Vagina (tissue), 2 donors: ENCODE measurements around the gene GSTA4. TPM values are rescaled to one million over a fixed set of nuclear protein-coding genes. Genes with fewer than 3 reads are reported as not detected.

Experiments used
- DNase-seq, 2 donors: peaks; one replicate each; pipeline ENCODE4 v3.0.0-alpha.2; 2017; ENCODE audit errors: extremely low spot score in 2 of 2
- H3K27ac ChIP-seq: fragments of 200-600 bp; sonication (generic); one replicate; pipeline ENCODE4 v1.5.1; 2019
- H3K27me3 ChIP-seq: fragments of 200-600 bp; sonication (generic); one replicate; pipeline ENCODE4 v1.5.1; 2019
- H3K36me3 ChIP-seq, 2 donors: fragments of 200-600 bp; sonication (generic); one replicate each; pipeline ENCODE4 v1.5.1; 2017 to 2019
- H3K4me1 ChIP-seq: fragments of 200-600 bp; sonication (generic); one replicate; pipeline ENCODE4 v1.5.1; 2019
- H3K4me3 ChIP-seq, 2 donors: fragments of 200-600 bp; sonication (generic); 1 replicate in 1 of 2; 2 replicates in 1 of 2; pipeline ENCODE4 v1.5.1; 2016 to 2019
- H3K9me3 ChIP-seq: fragments of 200-600 bp; sonication (generic); one replicate; pipeline ENCODE4 v1.5.1; 2019
- CTCF ChIP-seq, 3 experiments: fragments of 450-650 bp in 2 of 3; fragments of 200-600 bp in 1 of 3; sonication (generic) in 1 of 3; IDR thresholded peaks; one replicate each; pipeline ENCODE4 v1.5.1; 2017 to 2019; ENCODE audit warnings: antibody characterized with exemption in 3 of 3, mild to moderate bottlenecking in 2 of 3, moderate library complexity in 2 of 3
- POLR2A ChIP-seq, 2 donors: fragments of 450-650 bp; IDR thresholded peaks; one replicate each; pipeline ENCODE4 v1.6.1; 2017; ENCODE audit warnings: antibody characterized with exemption in 2 of 2, mild to moderate bottlenecking in 2 of 2, moderate library complexity in 2 of 2
- POLR2AphosphoS5 ChIP-seq, 2 donors: sonication (generic); formaldehyde crosslinking; IDR thresholded peaks; one replicate each; pipeline ENCODE4 v1.9.0; 2017; ENCODE audit warnings: antibody characterized with exemption in 2 of 2, mild to moderate bottlenecking in 2 of 2, low read depth in 1 of 2; ENCODE audit not compliant: insufficient read depth in 1 of 2
- intact Hi-C: fragments of 100-400 bp; cut with DNase I; formaldehyde crosslinking; loops from one replicate; pipeline ENCODE4 v1.15.1; 2023
- total RNA-seq: library from RNA; depleted of rRNA; stranded (reverse); fragments of >200 nt; gene quantifications from one replicate; pipeline ENCODE4 v1.2.3, GENCODE V29; 2016

GSTA4 gene
- total RNA-seq, 1 donor from 2014 or later: 57.7 TPM

GRCh38 chr6:52976149-52976548, 18.9 kb downstream of the GSTA4 start:
- Histone ChIP-seq H3K27me3 (no peaks in the 10 kb centered on the region), H3K4me3 (no peak overlapping the region), H3K27ac (no peak overlapping the region), H3K36me3 (no peaks in the 10 kb centered on the region), H3K4me1 (no peaks in the 10 kb centered on the region), H3K9me3 (no peaks in the 10 kb centered on the region)
- intact Hi-C loops: no loop called here
- no peak for TF ChIP-seq POLR2A (IDR thresholded peaks at IDR 0.05)
- no peak for TF ChIP-seq POLR2AphosphoS5 (IDR thresholded peaks at IDR 0.05; ENCODE audit: insufficient read depth in 1 of 2, low read depth in 1 of 2)
- no peak for TF ChIP-seq CTCF (IDR thresholded peaks at IDR 0.05)
- no peak for DNase-seq

GRCh38 chr6:52975580-52975979, 19.5 kb downstream of the GSTA4 start:
- H3K27ac ChIP-seq: no peak overlapping the region
- no peak for DNase-seq
- intact Hi-C loops: no loop called here
- no peak overlapping the region for H3K4me3 ChIP-seq
- TF ChIP-seq POLR2AphosphoS5 (IDR thresholded peaks at IDR 0.05; ENCODE audit: insufficient read depth in 1 of 2, low read depth in 1 of 2): no peak
- no peak for TF ChIP-seq POLR2A (IDR thresholded peaks at IDR 0.05)
- TF ChIP-seq CTCF (IDR thresholded peaks at IDR 0.05): no peak
- no peaks in the 10 kb centered on the region for H3K9me3 ChIP-seq
- H3K36me3 ChIP-seq: no peaks in the 10 kb centered on the region
- H3K27me3 ChIP-seq: no peaks in the 10 kb centered on the region
- no peaks in the 10 kb centered on the region for H3K4me1 ChIP-seq

- Histone ChIP-seq H3K9me3 (no peaks in the 10 kb centered on the region), H3K27me3 (no peaks in the 10 kb centered on the region), H3K4me3 (no peak overlapping the region), H3K36me3 (no peaks in the 10 kb centered on the region), H3K4me1 (no peaks in the 10 kb centered on the region), H3K27ac (no peak overlapping the region)
- intact Hi-C loops: no loop called here
- TF ChIP-seq CTCF (IDR thresholded peaks at IDR 0.05) (no peak), POLR2AphosphoS5 (IDR thresholded peaks at IDR 0.05; ENCODE audit: insufficient read depth in 1 of 2, low read depth in 1 of 2) (no peak), POLR2A (IDR thresholded peaks at IDR 0.05) (no peak)
- DNase-seq: no peak
Observed at GRCh38 chr6:52972989-52973388, 22.1 kb downstream of the GSTA4 start.

GRCh38 chr6:52969359-52969758, 25.7 kb downstream of the GSTA4 start:
- no peak for TF ChIP-seq POLR2AphosphoS5 (IDR thresholded peaks at IDR 0.05; ENCODE audit: insufficient read depth in 1 of 2, low read depth in 1 of 2)
- no peak for TF ChIP-seq POLR2A (IDR thresholded peaks at IDR 0.05)
- TF ChIP-seq CTCF (IDR thresholded peaks at IDR 0.05): no peak
- Histone ChIP-seq H3K4me3 (no peak overlapping the region), H3K4me1 (no peaks in the 10 kb centered on the region), H3K27me3 (no peaks in the 10 kb centered on the region), H3K36me3 (no peaks in the 10 kb centered on the region), H3K27ac (no peak overlapping the region), H3K9me3 (no peaks in the 10 kb centered on the region)
- DNase-seq: no peak
- intact Hi-C loops: no loop called here

GRCh38 chr6:52966101-52966500, 29.0 kb downstream of the GSTA4 start:
- DNase-seq: no peak
- Histone ChIP-seq H3K27me3 (no peaks in the 10 kb centered on the region), H3K27ac (no peak overlapping the region), H3K9me3 (no peaks in the 10 kb centered on the region), H3K4me3 (no peak overlapping the region), H3K36me3 (no peaks in the 10 kb centered on the region), H3K4me1 (no peaks in the 10 kb centered on the region)
- intact Hi-C loops: no loop called here
- TF ChIP-seq POLR2A (IDR thresholded peaks at IDR 0.05) (no peak), POLR2AphosphoS5 (IDR thresholded peaks at IDR 0.05; ENCODE audit: insufficient read depth in 1 of 2, low read depth in 1 of 2) (no peak), CTCF (IDR thresholded peaks at IDR 0.05) (no peak)
